ENCODE data around the gene COL25A1.

Gene COL25A1

GRCh38 chr4:109177096-109177810 is 125.2 kb downstream of the COL25A1 start:
- H3K4me1 ChIP-seq (ENCODE audit: control extremely low read depth in 1 of 4, control insufficient read depth in 4 of 4, insufficient read depth in 4 of 4, low read length in 3 of 4) = no peaks in the 10 kb centered on the region
- DNase-seq = no peak
- no peak overlapping the region for H3K4me3 ChIP-seq (ENCODE audit: control insufficient read depth in 1 of 7, extremely low read depth in 1 of 7, insufficient read depth in 4 of 7, low read depth in 2 of 7, low read length in 6 of 7)
- ChIA-PET CTCF (no interaction called here), POLR2A (no interaction called here)
- H3K9me3 ChIP-seq (ENCODE audit: control extremely low read depth in 1 of 5, control insufficient read depth in 4 of 5, insufficient read depth in 2 of 5, low read depth in 1 of 5, low read length in 4 of 5) = no peaks in the 10 kb centered on the region
- H3K36me3 ChIP-seq (ENCODE audit: control insufficient read depth in 4 of 4, insufficient read depth in 4 of 4, low read length in 3 of 4) = no peaks in the 10 kb centered on the region
- H3K27me3 ChIP-seq (replicated peaks in 2 of 5; ENCODE audit: control insufficient read depth in 4 of 5, insufficient read depth in 5 of 5, low read length in 4 of 5) = no peaks in the 10 kb centered on the region
- 100% methylated on average over 2 of the region's 6 CpGs for WGBS (ENCODE audit: insufficient coverage)
- no peak overlapping the region for H3K27ac ChIP-seq (ENCODE audit: insufficient read depth in 1 of 2, low read depth in 1 of 2, low read length in 2 of 2, poor library complexity in 1 of 2, severe bottlenecking in 2 of 2)

GRCh38 chr4:109174224-109174953 is 128.1 kb downstream of the COL25A1 start:
- H3K4me3 ChIP-seq (ENCODE audit: control insufficient read depth in 1 of 7, extremely low read depth in 1 of 7, insufficient read depth in 4 of 7, low read depth in 2 of 7, low read length in 6 of 7) = no peak overlapping the region
- POLR2A ChIA-PET = no interaction called here
- H3K36me3 ChIP-seq (ENCODE audit: control insufficient read depth in 4 of 4, insufficient read depth in 4 of 4, low read length in 3 of 4) = no peaks in the 10 kb centered on the region
- CTCF ChIA-PET = no interaction called here
- H3K27ac ChIP-seq (ENCODE audit: insufficient read depth in 1 of 2, low read depth in 1 of 2, low read length in 2 of 2, poor library complexity in 1 of 2, severe bottlenecking in 2 of 2) = no peak overlapping the region
- no peak for DNase-seq
- H3K9me3 ChIP-seq (ENCODE audit: control extremely low read depth in 1 of 5, control insufficient read depth in 4 of 5, insufficient read depth in 2 of 5, low read depth in 1 of 5, low read length in 4 of 5) = no peaks in the 10 kb centered on the region
- H3K27me3 ChIP-seq (replicated peaks in 2 of 5; ENCODE audit: control insufficient read depth in 4 of 5, insufficient read depth in 5 of 5, low read length in 4 of 5) = no peaks in the 10 kb centered on the region
- 90% methylated on average over 4 of the region's 5 CpGs for WGBS (ENCODE audit: insufficient coverage)
- no peaks in the 10 kb centered on the region for H3K4me1 ChIP-seq (ENCODE audit: control extremely low read depth in 1 of 4, control insufficient read depth in 4 of 4, insufficient read depth in 4 of 4, low read length in 3 of 4)

- ChIA-PET CTCF (no interaction called here), POLR2A (interaction anchor here (1.0 kb wide), 1 partner anchor 798 kb away, joined by 3 read pairs; no protein-coding TSS in a partner anchor)
- DNase-seq = no peak
- whole genome bisulfite sequencing (ENCODE audit: insufficient coverage) = 100% methylated on average over 1 of the region's 4 CpGs
- Histone ChIP-seq H3K27me3 (replicated peaks in 2 of 5; ENCODE audit: control insufficient read depth in 4 of 5, insufficient read depth in 5 of 5, low read length in 4 of 5) (no peaks in the 10 kb centered on the region), H3K4me3 (ENCODE audit: control insufficient read depth in 1 of 7, extremely low read depth in 1 of 7, insufficient read depth in 4 of 7, low read depth in 2 of 7, low read length in 6 of 7) (no peak overlapping the region), H3K4me1 (ENCODE audit: control extremely low read depth in 1 of 4, control insufficient read depth in 4 of 4, insufficient read depth in 4 of 4, low read length in 3 of 4) (no peaks in the 10 kb centered on the region), H3K27ac (ENCODE audit: insufficient read depth in 1 of 2, low read depth in 1 of 2, low read length in 2 of 2, poor library complexity in 1 of 2, severe bottlenecking in 2 of 2) (no peak overlapping the region), H3K9me3 (ENCODE audit: control extremely low read depth in 1 of 5, control insufficient read depth in 4 of 5, insufficient read depth in 2 of 5, low read depth in 1 of 5, low read length in 4 of 5) (no peaks in the 10 kb centered on the region), H3K36me3 (ENCODE audit: control insufficient read depth in 4 of 4, insufficient read depth in 4 of 4, low read length in 3 of 4) (no peaks in the 10 kb centered on the region)
These were observed 130.2 kb downstream of the COL25A1 start for GRCh38 chr4:109172301-109172700.

GRCh38 chr4:109171070-109171469 is 131.4 kb downstream of the COL25A1 start:
- no peaks in the 10 kb centered on the region for H3K27me3 ChIP-seq (replicated peaks in 2 of 5; ENCODE audit: control insufficient read depth in 4 of 5, insufficient read depth in 5 of 5, low read length in 4 of 5)
- POLR2A ChIA-PET = no interaction called here
- no peaks in the 10 kb centered on the region for H3K9me3 ChIP-seq (ENCODE audit: control extremely low read depth in 1 of 5, control insufficient read depth in 4 of 5, insufficient read depth in 2 of 5, low read depth in 1 of 5, low read length in 4 of 5)
- H3K4me3 ChIP-seq (ENCODE audit: control insufficient read depth in 1 of 7, extremely low read depth in 1 of 7, insufficient read depth in 4 of 7, low read depth in 2 of 7, low read length in 6 of 7) = no peak overlapping the region
- no peaks in the 10 kb centered on the region for H3K4me1 ChIP-seq (ENCODE audit: control extremely low read depth in 1 of 4, control insufficient read depth in 4 of 4, insufficient read depth in 4 of 4, low read length in 3 of 4)
- no peaks in the 10 kb centered on the region for H3K36me3 ChIP-seq (ENCODE audit: control insufficient read depth in 4 of 4, insufficient read depth in 4 of 4, low read length in 3 of 4)
- DNase-seq = no peak
- CTCF ChIA-PET = no interaction called here
- H3K27ac ChIP-seq (ENCODE audit: insufficient read depth in 1 of 2, low read depth in 1 of 2, low read length in 2 of 2, poor library complexity in 1 of 2, severe bottlenecking in 2 of 2) = no peak overlapping the region

- POLR2A ChIA-PET = no interaction called here
- WGBS (ENCODE audit: insufficient coverage) = no CpG with 5 or more reads among the region's 1 CpG
- H3K4me3 ChIP-seq (ENCODE audit: control insufficient read depth in 1 of 7, extremely low read depth in 1 of 7, insufficient read depth in 4 of 7, low read depth in 2 of 7, low read length in 6 of 7) = no peak overlapping the region
These were observed 133.3 kb downstream of the COL25A1 start for GRCh38 chr4:109169170-109169569.

GRCh38 chr4:109166586-109166985 is 135.9 kb downstream of the COL25A1 start:
- no peak overlapping the region for H3K4me3 ChIP-seq (ENCODE audit: control insufficient read depth in 1 of 7, extremely low read depth in 1 of 7, insufficient read depth in 4 of 7, low read depth in 2 of 7, low read length in 6 of 7)
- 100% methylated on average over 2 of the region's 3 CpGs for WGBS (ENCODE audit: insufficient coverage)
- CTCF ChIA-PET = no interaction called here
- DNase-seq = no peak
- POLR2A ChIA-PET = no interaction called here
- H3K4me1 ChIP-seq (ENCODE audit: control extremely low read depth in 1 of 4, control insufficient read depth in 4 of 4, insufficient read depth in 4 of 4, low read length in 3 of 4) = no peaks in the 10 kb centered on the region
- no peaks in the 10 kb centered on the region for H3K36me3 ChIP-seq (ENCODE audit: control insufficient read depth in 4 of 4, insufficient read depth in 4 of 4, low read length in 3 of 4)
- no peak overlapping the region for H3K27ac ChIP-seq (ENCODE audit: insufficient read depth in 1 of 2, low read depth in 1 of 2, low read length in 2 of 2, poor library complexity in 1 of 2, severe bottlenecking in 2 of 2)
- no peaks in the 10 kb centered on the region for H3K9me3 ChIP-seq (ENCODE audit: control extremely low read depth in 1 of 5, control insufficient read depth in 4 of 5, insufficient read depth in 2 of 5, low read depth in 1 of 5, low read length in 4 of 5)
- no peaks in the 10 kb centered on the region for H3K27me3 ChIP-seq (replicated peaks in 2 of 5; ENCODE audit: control insufficient read depth in 4 of 5, insufficient read depth in 5 of 5, low read length in 4 of 5)

More at GRCh38 chr4:109169170-109169569, 133.3 kb downstream of the COL25A1 start:
- H3K27me3 ChIP-seq (replicated peaks in 2 of 5; ENCODE audit: control insufficient read depth in 4 of 5, insufficient read depth in 5 of 5, low read length in 4 of 5) = no peaks in the 10 kb centered on the region
- no peaks in the 10 kb centered on the region for H3K9me3 ChIP-seq (ENCODE audit: control extremely low read depth in 1 of 5, control insufficient read depth in 4 of 5, insufficient read depth in 2 of 5, low read depth in 1 of 5, low read length in 4 of 5)
- CTCF ChIA-PET = no interaction called here
- no peak overlapping the region for H3K27ac ChIP-seq (ENCODE audit: insufficient read depth in 1 of 2, low read depth in 1 of 2, low read length in 2 of 2, poor library complexity in 1 of 2, severe bottlenecking in 2 of 2)
- H3K36me3 ChIP-seq (ENCODE audit: control insufficient read depth in 4 of 4, insufficient read depth in 4 of 4, low read length in 3 of 4) = no peaks in the 10 kb centered on the region
- no peak for DNase-seq
- H3K4me1 ChIP-seq (ENCODE audit: control extremely low read depth in 1 of 4, control insufficient read depth in 4 of 4, insufficient read depth in 4 of 4, low read length in 3 of 4) = no peaks in the 10 kb centered on the region

- no peak for DNase-seq
- CTCF ChIA-PET = no interaction called here
- Histone ChIP-seq H3K36me3 (ENCODE audit: control insufficient read depth in 4 of 4, insufficient read depth in 4 of 4, low read length in 3 of 4) (no peaks in the 10 kb centered on the region), H3K4me1 (ENCODE audit: control extremely low read depth in 1 of 4, control insufficient read depth in 4 of 4, insufficient read depth in 4 of 4, low read length in 3 of 4) (no peaks in the 10 kb centered on the region), H3K4me3 (ENCODE audit: control insufficient read depth in 1 of 7, extremely low read depth in 1 of 7, insufficient read depth in 4 of 7, low read depth in 2 of 7, low read length in 6 of 7) (no peak overlapping the region), H3K27me3 (replicated peaks in 2 of 5; ENCODE audit: control insufficient read depth in 4 of 5, insufficient read depth in 5 of 5, low read length in 4 of 5) (no peaks in the 10 kb centered on the region), H3K27ac (ENCODE audit: insufficient read depth in 1 of 2, low read depth in 1 of 2, low read length in 2 of 2, poor library complexity in 1 of 2, severe bottlenecking in 2 of 2) (no peak overlapping the region), H3K9me3 (ENCODE audit: control extremely low read depth in 1 of 5, control insufficient read depth in 4 of 5, insufficient read depth in 2 of 5, low read depth in 1 of 5, low read length in 4 of 5) (no peaks in the 10 kb centered on the region)
- POLR2A ChIA-PET = no interaction called here
These were observed 136.3 kb downstream of the COL25A1 start for GRCh38 chr4:109166126-109166525.

Data from common myeloid progenitor, CD34-positive (primary cell).